ENCODE data around the gene TRRAP.

GRCh38 chr7:98995111-98995510, 116.8 kb downstream of the TRRAP start:
- TF ChIP-seq, protein P1, sequence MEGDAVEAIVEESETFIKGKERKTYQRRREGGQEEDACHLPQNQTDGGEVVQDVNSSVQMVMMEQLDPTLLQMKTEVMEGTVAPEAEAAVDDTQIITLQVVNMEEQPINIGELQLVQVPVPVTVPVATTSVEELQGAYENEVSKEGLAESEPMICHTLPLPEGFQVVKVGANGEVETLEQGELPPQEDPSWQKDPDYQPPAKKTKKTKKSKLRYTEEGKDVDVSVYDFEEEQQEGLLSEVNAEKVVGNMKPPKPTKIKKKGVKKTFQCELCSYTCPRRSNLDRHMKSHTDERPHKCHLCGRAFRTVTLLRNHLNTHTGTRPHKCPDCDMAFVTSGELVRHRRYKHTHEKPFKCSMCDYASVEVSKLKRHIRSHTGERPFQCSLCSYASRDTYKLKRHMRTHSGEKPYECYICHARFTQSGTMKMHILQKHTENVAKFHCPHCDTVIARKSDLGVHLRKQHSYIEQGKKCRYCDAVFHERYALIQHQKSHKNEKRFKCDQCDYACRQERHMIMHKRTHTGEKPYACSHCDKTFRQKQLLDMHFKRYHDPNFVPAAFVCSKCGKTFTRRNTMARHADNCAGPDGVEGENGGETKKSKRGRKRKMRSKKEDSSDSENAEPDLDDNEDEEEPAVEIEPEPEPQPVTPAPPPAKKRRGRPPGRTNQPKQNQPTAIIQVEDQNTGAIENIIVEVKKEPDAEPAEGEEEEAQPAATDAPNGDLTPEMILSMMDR (IDR thresholded peaks at IDR 0.05 in 8 of 11, conservative IDR thresholded peaks at IDR 0.05 in 3 of 11), result no peak
- no peak for TF ChIP-seq POLR2AphosphoS5 (IDR thresholded peaks at IDR 0.05)
